HEK293 (cell line): Measurements from ENCODE around the gene SERHL2.
A peak's percentile ranks its signal among the peaks of the same experiment; 100 is the strongest.

Experiments used
- CTCF ChIA-PET: fragments of 350-600 bp; formaldehyde crosslinking; extraction: SDS; loops from one replicate; lab custom pipeline; 2021; ENCODE audit warnings: antibody characterized with exemption; lab: Yijun Ruan, JAX
- POLR2A ChIA-PET: fragments of 300-600 bp; formaldehyde crosslinking; extraction: SDS; loops from one replicate; lab custom pipeline; 2020; ENCODE audit warnings: antibody characterized with exemption, inconsistent platforms; lab: Yijun Ruan, JAX
- H3K27ac ChIP-seq: fragments of 200-500 bp; sonication (Bioruptor generic); 2 replicates; pipeline ENCODE4 v1.5.1; 2014; ENCODE audit warnings: low read depth, low read length, control low read depth, inconsistent platforms; ENCODE audit errors: extremely low read depth
- H3K36me3 ChIP-seq, 2 experiments: fragments of 200-500 bp in 1 of 2; sonication (Bioruptor generic) in 1 of 2; 1 replicate in 1 of 2; 2 replicates in 1 of 2; pipeline ENCODE4 v1.5.1; 2014 to 2017; ENCODE audit warnings: inconsistent platforms in 2 of 2, low read length in 2 of 2; ENCODE audit not compliant: control insufficient read depth in 2 of 2, insufficient read depth in 1 of 2
- H3K4me1 ChIP-seq: fragments of 200-500 bp; sonication (Bioruptor generic); 2 replicates; pipeline ENCODE4 v1.5.1; 2014; ENCODE audit warnings: mild to moderate bottlenecking, low read length, inconsistent platforms; ENCODE audit not compliant: control insufficient read depth, insufficient read depth
- H3K4me3 ChIP-seq: 2 replicates; pipeline ENCODE4 v1.5.1; 2011; ENCODE audit warnings: low read depth, mild to moderate bottlenecking, control low read depth, low read length, moderate library complexity
- H3K9me3 ChIP-seq: fragments of 200-500 bp; sonication (Bioruptor generic); 2 replicates; pipeline ENCODE4 v1.5.1; 2014; ENCODE audit warnings: low read depth, low read length, inconsistent platforms; ENCODE audit not compliant: control insufficient read depth, insufficient read depth
- FEZF1 ChIP-seq: fragments of 450-650 bp; formaldehyde crosslinking; IDR thresholded peaks from 2 replicates; pipeline ENCODE4 v1.5.1; 2016; ENCODE audit warnings: missing biosample characterization, missing genetic modification characterization
- GLIS2 ChIP-seq: fragments of 450-650 bp; formaldehyde crosslinking; IDR thresholded peaks from 2 replicates; pipeline ENCODE4 v1.5.1; 2016; ENCODE audit warnings: missing biosample characterization, missing genetic modification characterization
- KLF16 ChIP-seq: fragments of 450-650 bp; formaldehyde crosslinking; IDR thresholded peaks from 2 replicates; pipeline ENCODE4 v1.5.1; 2017; ENCODE audit warnings: missing biosample characterization, missing genetic modification characterization
- KLF8 ChIP-seq: fragments of 450-650 bp; formaldehyde crosslinking; IDR thresholded peaks from 2 replicates; pipeline ENCODE4 v1.5.1; 2016; ENCODE audit warnings: missing biosample characterization, missing genetic modification characterization
- MZF1 ChIP-seq: fragments of 450-650 bp; formaldehyde crosslinking; IDR thresholded peaks from 2 replicates; pipeline ENCODE4 v1.5.1; 2017; ENCODE audit warnings: missing biosample characterization, missing genetic modification characterization, borderline replicate concordance
- SCRT2 ChIP-seq: fragments of 450-650 bp; formaldehyde crosslinking; IDR thresholded peaks from 2 replicates; pipeline ENCODE4 v1.5.1; 2016; ENCODE audit warnings: missing biosample characterization, missing genetic modification characterization
- YY2 ChIP-seq: fragments of 450-650 bp; formaldehyde crosslinking; IDR thresholded peaks from 2 replicates; pipeline ENCODE4 v1.5.1; 2016; ENCODE audit warnings: missing biosample characterization, missing genetic modification characterization
- ZBTB20 ChIP-seq: fragments of 450-650 bp; formaldehyde crosslinking; IDR thresholded peaks from 2 replicates; pipeline ENCODE4 v1.5.1; 2016; ENCODE audit warnings: missing biosample characterization, missing genetic modification characterization
- ZBTB21 ChIP-seq: fragments of 450-650 bp; formaldehyde crosslinking; IDR thresholded peaks from 2 replicates; pipeline ENCODE4 v1.5.1; 2017; ENCODE audit warnings: missing biosample characterization, missing genetic modification characterization
- ZIC2 ChIP-seq: fragments of 450-650 bp; formaldehyde crosslinking; IDR thresholded peaks from 2 replicates; pipeline ENCODE4 v1.5.1; 2016; ENCODE audit warnings: missing biosample characterization, missing genetic modification characterization
- ZNF132 ChIP-seq: fragments of 450-650 bp; formaldehyde crosslinking; IDR thresholded peaks from 2 replicates; pipeline ENCODE4 v1.5.1; 2017; ENCODE audit warnings: missing biosample characterization, missing genetic modification characterization, borderline replicate concordance
- ZNF155 ChIP-seq: fragments of 450-650 bp; formaldehyde crosslinking; IDR thresholded peaks from 2 replicates; pipeline ENCODE4 v1.5.1; 2016; ENCODE audit warnings: missing biosample characterization, missing genetic modification characterization
- ZNF211 ChIP-seq: fragments of 450-650 bp; formaldehyde crosslinking; IDR thresholded peaks from 2 replicates; pipeline ENCODE4 v1.5.1; 2016; ENCODE audit warnings: low read depth, missing biosample characterization, missing genetic modification characterization
- ZNF302 ChIP-seq: fragments of 450-650 bp; formaldehyde crosslinking; IDR thresholded peaks from 2 replicates; pipeline ENCODE4 v1.5.1; 2016; ENCODE audit warnings: missing biosample characterization, missing genetic modification characterization, low read depth
- ZNF335 ChIP-seq: fragments of 450-650 bp; formaldehyde crosslinking; conservative IDR thresholded peaks from 2 replicates; pipeline ENCODE4 v1.5.1; 2016; ENCODE audit warnings: missing biosample characterization, missing genetic modification characterization
- ZNF37A ChIP-seq: fragments of 450-650 bp; IDR thresholded peaks from 2 replicates; pipeline ENCODE4 v1.5.1; 2018; ENCODE audit warnings: missing biosample characterization, missing genetic modification characterization
- ZNF391 ChIP-seq: fragments of 450-650 bp; formaldehyde crosslinking; IDR thresholded peaks from 2 replicates; pipeline ENCODE4 v1.5.1; 2016; ENCODE audit warnings: low read depth, missing biosample characterization, missing genetic modification characterization, borderline replicate concordance
- ZNF394 ChIP-seq: fragments of 450-650 bp; formaldehyde crosslinking; IDR thresholded peaks from 2 replicates; pipeline ENCODE4 v1.5.1; 2016; ENCODE audit warnings: missing biosample characterization, missing genetic modification characterization, mild to moderate bottlenecking, moderate library complexity, borderline replicate concordance
- ZNF416 ChIP-seq: fragments of 450-650 bp; formaldehyde crosslinking; IDR thresholded peaks from 2 replicates; pipeline ENCODE4 v1.5.1; 2016; ENCODE audit warnings: missing biosample characterization, missing genetic modification characterization
- ZNF529 ChIP-seq: fragments of 450-650 bp; formaldehyde crosslinking; IDR thresholded peaks from 2 replicates; pipeline ENCODE4 v1.5.1; 2017; ENCODE audit warnings: missing genetic modification characterization, missing biosample characterization; ENCODE audit not compliant: insufficient replicate concordance
- ZNF555 ChIP-seq: fragments of 450-650 bp; formaldehyde crosslinking; conservative IDR thresholded peaks from 2 replicates; pipeline ENCODE4 v1.5.1; 2017; ENCODE audit warnings: missing biosample characterization, mild to moderate bottlenecking, missing genetic modification characterization, inconsistent platforms
- ZNF558 ChIP-seq: fragments of 450-650 bp; formaldehyde crosslinking; IDR thresholded peaks from 2 replicates; pipeline ENCODE4 v1.5.1; 2016; ENCODE audit warnings: missing biosample characterization, missing genetic modification characterization
- ZNF571 ChIP-seq: fragments of 450-650 bp; formaldehyde crosslinking; IDR thresholded peaks from 2 replicates; pipeline ENCODE4 v1.5.0; 2017; ENCODE audit warnings: missing biosample characterization, missing genetic modification characterization
- ZNF830 ChIP-seq: fragments of 450-650 bp; IDR thresholded peaks from 2 replicates; pipeline ENCODE4 v1.5.0; 2018; ENCODE audit warnings: missing biosample characterization, missing genetic modification characterization, low read depth, mild to moderate bottlenecking, moderate library complexity
- ZSCAN30 ChIP-seq: fragments of 450-650 bp; IDR thresholded peaks from 2 replicates; pipeline ENCODE4 v1.5.1; 2018; ENCODE audit warnings: missing biosample characterization, mild to moderate bottlenecking, missing genetic modification characterization, moderate library complexity
- TF ChIP-seq, protein P1 (sequence below): fragments of 450-650 bp; formaldehyde crosslinking; IDR thresholded peaks from 2 replicates; pipeline ENCODE4 v1.5.1; 2016; ENCODE audit warnings: missing biosample characterization, missing genetic modification characterization
- TF ChIP-seq, protein P2 (sequence below): fragments of 450-650 bp; IDR thresholded peaks from 2 replicates; pipeline ENCODE4 v1.5.1; 2018; ENCODE audit warnings: missing biosample characterization, missing genetic modification characterization
- TF ChIP-seq, protein P3 (sequence below): fragments of 450-650 bp; formaldehyde crosslinking; IDR thresholded peaks from 2 replicates; pipeline ENCODE4 v1.5.1; 2016; ENCODE audit warnings: missing biosample characterization, missing genetic modification characterization
- TF ChIP-seq, protein P4 (sequence below): fragments of 450-650 bp; formaldehyde crosslinking; IDR thresholded peaks from 2 replicates; pipeline ENCODE4 v1.5.1; 2017; ENCODE audit warnings: missing biosample characterization, mild to moderate bottlenecking, missing genetic modification characterization, moderate library complexity

The SERHL2 gene

DNA sequence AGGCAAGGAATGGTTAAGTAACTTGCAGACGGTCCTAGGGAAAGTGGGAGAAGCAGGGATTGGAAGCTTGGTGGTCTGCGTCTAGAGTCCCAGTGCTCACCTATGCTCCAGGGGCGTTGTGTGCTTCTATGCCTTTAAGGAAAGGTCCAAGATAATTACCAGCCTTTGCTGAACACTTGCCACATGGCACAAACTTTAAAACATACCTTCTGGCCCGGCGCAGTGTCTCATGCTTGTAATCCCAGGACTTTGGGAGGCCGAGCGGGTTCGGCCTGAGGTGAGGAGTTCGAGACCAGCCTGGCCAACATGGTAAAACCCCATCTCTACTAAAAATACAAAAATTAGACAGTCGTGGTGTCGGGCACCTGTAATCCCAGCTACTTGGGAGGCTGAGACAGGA lies 58.6 kb downstream of the SERHL2 start:
- TF ChIP-seq ZNF37A (tag by site-specific recombination) = no peak
- no peak for TF ChIP-seq ZNF529 (tag by site-specific recombination)
- no peak for TF ChIP-seq ZNF394 (tag by site-specific recombination)
- no peak for TF ChIP-seq ZNF558 (tag by site-specific recombination)
- no peak for TF ChIP-seq ZIC2 (tag by site-specific recombination)
- no peak for TF ChIP-seq GLIS2 (tag by site-specific recombination)
- TF ChIP-seq, protein P1, sequence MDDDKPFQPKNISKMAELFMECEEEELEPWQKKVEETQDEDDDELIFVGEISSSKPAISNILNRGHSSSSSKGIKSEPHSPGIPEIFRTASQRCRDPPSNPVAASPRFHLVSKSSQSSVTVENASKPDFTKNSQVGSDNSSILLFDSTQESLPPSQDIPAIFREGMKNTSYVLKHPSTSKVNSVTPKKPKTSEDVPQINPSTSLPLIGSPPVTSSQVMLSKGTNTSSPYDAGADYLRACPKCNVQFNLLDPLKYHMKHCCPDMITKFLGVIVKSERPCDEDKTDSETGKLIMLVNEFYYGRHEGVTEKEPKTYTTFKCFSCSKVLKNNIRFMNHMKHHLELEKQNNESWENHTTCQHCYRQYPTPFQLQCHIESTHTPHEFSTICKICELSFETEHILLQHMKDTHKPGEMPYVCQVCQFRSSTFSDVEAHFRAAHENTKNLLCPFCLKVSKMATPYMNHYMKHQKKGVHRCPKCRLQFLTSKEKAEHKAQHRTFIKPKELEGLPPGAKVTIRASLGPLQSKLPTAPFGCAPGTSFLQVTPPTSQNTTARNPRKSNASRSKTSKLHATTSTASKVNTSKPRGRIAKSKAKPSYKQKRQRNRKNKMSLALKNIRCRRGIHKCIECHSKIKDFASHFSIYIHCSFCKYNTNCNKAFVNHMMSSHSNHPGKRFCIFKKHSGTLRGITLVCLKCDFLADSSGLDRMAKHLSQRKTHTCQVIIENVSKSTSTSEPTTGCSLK (tag by site-specific recombination) = no peak
- TF ChIP-seq KLF8 (tag by site-specific recombination) = no peak
- TF ChIP-seq KLF16 = no peak
- TF ChIP-seq ZNF830 (tag by site-specific recombination) = no peak
- TF ChIP-seq ZNF555 (tag by site-specific recombination) = no peak
- no peak for TF ChIP-seq ZNF132 (tag by site-specific recombination)
- TF ChIP-seq YY2 (tag by site-specific recombination) = no peak
- TF ChIP-seq ZNF155 (tag by site-specific recombination) = no peak
- no peak for TF ChIP-seq SCRT2 (tag by site-specific recombination)
- TF ChIP-seq ZNF211 (tag by site-specific recombination) = no peak
- no peak for TF ChIP-seq ZNF335 (tag by site-specific recombination)
- TF ChIP-seq, protein P2, sequence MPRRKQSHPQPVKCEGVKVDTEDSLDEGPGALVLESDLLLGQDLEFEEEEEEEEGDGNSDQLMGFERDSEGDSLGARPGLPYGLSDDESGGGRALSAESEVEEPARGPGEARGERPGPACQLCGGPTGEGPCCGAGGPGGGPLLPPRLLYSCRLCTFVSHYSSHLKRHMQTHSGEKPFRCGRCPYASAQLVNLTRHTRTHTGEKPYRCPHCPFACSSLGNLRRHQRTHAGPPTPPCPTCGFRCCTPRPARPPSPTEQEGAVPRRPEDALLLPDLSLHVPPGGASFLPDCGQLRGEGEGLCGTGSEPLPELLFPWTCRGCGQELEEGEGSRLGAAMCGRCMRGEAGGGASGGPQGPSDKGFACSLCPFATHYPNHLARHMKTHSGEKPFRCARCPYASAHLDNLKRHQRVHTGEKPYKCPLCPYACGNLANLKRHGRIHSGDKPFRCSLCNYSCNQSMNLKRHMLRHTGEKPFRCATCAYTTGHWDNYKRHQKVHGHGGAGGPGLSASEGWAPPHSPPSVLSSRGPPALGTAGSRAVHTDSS (tag by site-specific recombination) = no peak
- TF ChIP-seq MZF1 (tag by site-specific recombination) = no peak
- no peak for TF ChIP-seq ZNF302 (tag by site-specific recombination)
- TF ChIP-seq, all 188 proteins: peak for 0
- peaks cover 10% of the 10 kb centered on the region; the same call in 1 of the 2 replicates for H3K4me1 ChIP-seq
- H3K27ac ChIP-seq = 0 out of 2 replicates have a peak overlapping the region, but pooled peaks have one; percentile 0
- CTCF ChIA-PET = interaction anchor here (0.9 to 3.7 kb wide), 4 partner anchors 9 to 51 kb away, joined by 3 to 23 read pairs (median 4); no protein-coding TSS in a partner anchor
- H3K36me3 ChIP-seq = peaks cover 12 to 44% of the 10 kb centered on the region in 2 experiments
- no peaks in the 10 kb centered on the region for H3K9me3 ChIP-seq
- H3K4me3 ChIP-seq = no peak overlapping the region
- POLR2A ChIA-PET = interaction anchor here (2.9 kb wide), 1 partner anchor 44 kb away, joined by 12 read pairs; no protein-coding TSS in a partner anchor

DNA sequence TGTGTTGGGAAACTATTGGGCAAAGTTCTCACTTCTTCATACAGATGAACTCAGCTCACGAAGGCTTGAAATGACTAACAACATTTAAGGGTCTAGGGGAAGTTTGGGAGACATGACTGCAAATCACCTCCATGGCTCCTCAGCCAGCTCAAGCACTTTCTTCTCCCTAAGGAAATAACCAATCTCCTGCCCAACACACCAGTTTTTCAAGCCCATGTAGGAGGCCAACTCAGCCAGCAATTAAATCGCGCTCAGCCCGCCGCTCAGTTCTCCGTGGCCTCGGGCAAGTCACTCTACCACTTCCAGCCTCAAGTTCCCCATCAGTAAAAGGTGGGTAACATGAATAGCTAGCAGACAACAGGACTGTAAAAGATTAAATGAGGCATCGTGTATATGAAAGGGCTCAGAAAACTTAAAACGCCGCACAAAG lies 60.1 kb downstream of the SERHL2 start:
- ChIA-PET CTCF (interaction anchor here (1.1 to 1.2 kb wide), 2 partner anchors 442 to 656 kb away, joined by 3 to 7 read pairs; no protein-coding TSS in a partner anchor), POLR2A (interaction anchor here (0.8 to 2.7 kb wide), 7 partner anchors 14 to 36 kb away, joined by 3 to 18 read pairs (median 8); partner anchors contain the start of gene CYB5R3)
- no peaks in the 10 kb centered on the region for H3K9me3 ChIP-seq
- TF ChIP-seq FEZF1 (tag by site-specific recombination) = peak; percentile 96
- TF ChIP-seq ZNF416 = no peak
- no peak for TF ChIP-seq SCRT2 (tag by site-specific recombination)
- TF ChIP-seq, protein P3, sequence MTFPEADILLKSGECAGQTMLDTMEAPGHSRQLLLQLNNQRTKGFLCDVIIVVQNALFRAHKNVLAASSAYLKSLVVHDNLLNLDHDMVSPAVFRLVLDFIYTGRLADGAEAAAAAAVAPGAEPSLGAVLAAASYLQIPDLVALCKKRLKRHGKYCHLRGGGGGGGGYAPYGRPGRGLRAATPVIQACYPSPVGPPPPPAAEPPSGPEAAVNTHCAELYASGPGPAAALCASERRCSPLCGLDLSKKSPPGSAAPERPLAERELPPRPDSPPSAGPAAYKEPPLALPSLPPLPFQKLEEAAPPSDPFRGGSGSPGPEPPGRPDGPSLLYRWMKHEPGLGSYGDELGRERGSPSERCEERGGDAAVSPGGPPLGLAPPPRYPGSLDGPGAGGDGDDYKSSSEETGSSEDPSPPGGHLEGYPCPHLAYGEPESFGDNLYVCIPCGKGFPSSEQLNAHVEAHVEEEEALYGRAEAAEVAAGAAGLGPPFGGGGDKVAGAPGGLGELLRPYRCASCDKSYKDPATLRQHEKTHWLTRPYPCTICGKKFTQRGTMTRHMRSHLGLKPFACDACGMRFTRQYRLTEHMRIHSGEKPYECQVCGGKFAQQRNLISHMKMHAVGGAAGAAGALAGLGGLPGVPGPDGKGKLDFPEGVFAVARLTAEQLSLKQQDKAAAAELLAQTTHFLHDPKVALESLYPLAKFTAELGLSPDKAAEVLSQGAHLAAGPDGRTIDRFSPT (tag by site-specific recombination) = no peak
- 0 out of 2 replicates have a peak, but pooled peaks have one; percentile 5 for TF ChIP-seq ZBTB21 (tag by site-specific recombination)
- TF ChIP-seq ZSCAN30 = no peak
- TF ChIP-seq ZNF391 = no peak
- TF ChIP-seq, protein P4, sequence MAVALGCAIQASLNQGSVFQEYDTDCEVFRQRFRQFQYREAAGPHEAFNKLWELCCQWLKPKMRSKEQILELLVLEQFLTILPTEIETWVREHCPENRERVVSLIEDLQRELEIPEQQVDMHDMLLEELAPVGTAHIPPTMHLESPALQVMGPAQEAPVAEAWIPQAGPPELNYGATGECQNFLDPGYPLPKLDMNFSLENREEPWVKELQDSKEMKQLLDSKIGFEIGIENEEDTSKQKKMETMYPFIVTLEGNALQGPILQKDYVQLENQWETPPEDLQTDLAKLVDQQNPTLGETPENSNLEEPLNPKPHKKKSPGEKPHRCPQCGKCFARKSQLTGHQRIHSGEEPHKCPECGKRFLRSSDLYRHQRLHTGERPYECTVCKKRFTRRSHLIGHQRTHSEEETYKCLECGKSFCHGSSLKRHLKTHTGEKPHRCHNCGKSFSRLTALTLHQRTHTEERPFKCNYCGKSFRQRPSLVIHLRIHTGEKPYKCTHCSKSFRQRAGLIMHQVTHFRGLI = peak; percentile 87; the same call in 1 of the 2 replicates
- no peak for TF ChIP-seq ZBTB20 (tag by site-specific recombination)
- no peak for TF ChIP-seq ZNF571 (tag by site-specific recombination)
- TF ChIP-seq, all 188 proteins: peak for 3
- Histone ChIP-seq H3K36me3 (peaks cover 12 to 41% of the 10 kb centered on the region in 2 experiments), H3K4me1 (peaks cover 10% of the 10 kb centered on the region; the same call in 1 of the 2 replicates), H3K4me3 (peak overlapping the region; percentile 90), H3K27ac (peak overlapping the region; percentile 86)
